Bronchial epithelial cell (primary cell): ENCODE results near the gene C12orf57. TPM values are rescaled to one million over a fixed set of nuclear protein-coding genes. Genes with fewer than 3 reads are reported as not detected.

ENCODE experiments used
- DNase-seq: peaks from one replicate; pipeline ENCODE4 v3.0.0-alpha.2; 2010; ENCODE audit warnings: low read depth
- FAIRE-seq: peaks from 2 replicates; lab custom pipeline; 2011; peaks lifted over from hg19 to GRCh38; lab: Jason Lieb, UNC
- H3K27me3 ChIP-seq: 2 replicates; pipeline ENCODE4 v1.5.1; 2011; ENCODE audit warnings: low read length; ENCODE audit not compliant: control insufficient read depth, insufficient read depth
- H3K36me3 ChIP-seq: 2 replicates; pipeline ENCODE4 v1.5.1; 2011; ENCODE audit warnings: low read length; ENCODE audit not compliant: control insufficient read depth, insufficient read depth
- H3K4me3 ChIP-seq: 2 replicates; pipeline ENCODE4 v1.5.1; 2011; ENCODE audit warnings: mild to moderate bottlenecking, low read depth, low read length, control low read depth
- CTCF ChIP-seq: IDR thresholded peaks from 2 replicates; pipeline ENCODE4 v1.5.1; 2011; ENCODE audit warnings: mild to moderate bottlenecking, moderate library complexity, low read length, control low read depth, inconsistent platforms; ENCODE audit not compliant: insufficient read depth, severe bottlenecking
- total RNA-seq: library from RNA; depleted of rRNA; stranded (reverse); fragments of >200 nt; gene quantifications from 2 replicates; pipeline ENCODE4 v1.2.1, GENCODE V29; 2014

The C12orf57 gene
- total RNA-seq, 1 donor from 2014 or later: 161 TPM

DNA sequence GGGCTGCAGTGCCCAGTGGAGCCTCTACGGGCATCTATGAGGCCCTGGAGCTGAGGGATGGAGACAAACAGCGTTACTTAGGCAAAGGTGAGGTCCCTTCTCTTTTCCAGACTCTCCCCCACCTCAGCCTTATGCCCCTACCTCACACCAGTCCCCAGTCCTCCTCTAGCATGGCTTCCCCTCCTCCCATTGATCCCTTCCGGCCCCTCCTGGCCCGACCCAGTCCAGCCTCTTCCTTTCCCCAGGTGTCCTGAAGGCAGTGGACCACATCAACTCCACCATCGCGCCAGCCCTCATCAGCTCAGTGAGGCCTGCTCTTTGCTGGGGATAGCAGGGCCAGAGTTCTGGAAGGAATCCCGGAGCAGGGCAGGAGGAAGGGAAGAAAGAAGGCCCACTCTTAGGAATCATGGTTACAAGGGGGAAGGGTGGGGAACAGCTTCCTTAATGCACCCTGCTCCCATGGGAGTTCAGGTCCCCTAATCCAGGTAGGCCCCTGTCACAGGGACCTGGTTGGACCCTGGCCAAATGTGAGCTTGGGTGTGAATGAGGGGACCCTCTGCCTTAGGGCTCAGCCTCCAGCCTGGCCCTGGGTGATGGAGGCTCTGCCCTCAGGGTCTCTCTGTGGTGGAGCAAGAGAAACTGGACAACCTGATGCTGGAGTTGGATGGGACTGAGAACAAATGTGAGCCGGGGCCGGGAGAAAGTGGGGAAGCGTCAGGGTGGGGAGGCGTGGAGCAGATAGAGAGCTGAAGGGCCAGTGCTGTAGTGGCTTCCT lies 27.2 kb upstream of the C12orf57 start:
- Histone ChIP-seq H3K4me3 (no peak overlapping the region), H3K36me3 (peaks cover 4% of the 10 kb centered on the region), H3K27me3 (peaks cover 2% of the 10 kb centered on the region)
- DNase-seq (no peak), FAIRE-seq (no peak)
- TF ChIP-seq CTCF: no peak

GRCh38 chr12:6917491-6918231 lies 26.2 kb upstream of the C12orf57 start:
- FAIRE-seq (no peak), DNase-seq (no peak)
- peaks cover 4% of the 10 kb centered on the region for H3K36me3 ChIP-seq
- TF ChIP-seq CTCF: no peak
- no peak overlapping the region for H3K4me3 ChIP-seq
- peaks cover 2% of the 10 kb centered on the region for H3K27me3 ChIP-seq

- peak; percentile 87 for DNase-seq
- Histone ChIP-seq H3K4me3 (no peak overlapping the region), H3K36me3 (peaks cover 4% of the 10 kb centered on the region), H3K27me3 (no peaks in the 10 kb centered on the region)
- TF ChIP-seq CTCF: no peak
- peak; percentile 36 for FAIRE-seq
Observed at GRCh38 chr12:6919588-6919987, 24.2 kb upstream of the C12orf57 start.

DNA sequence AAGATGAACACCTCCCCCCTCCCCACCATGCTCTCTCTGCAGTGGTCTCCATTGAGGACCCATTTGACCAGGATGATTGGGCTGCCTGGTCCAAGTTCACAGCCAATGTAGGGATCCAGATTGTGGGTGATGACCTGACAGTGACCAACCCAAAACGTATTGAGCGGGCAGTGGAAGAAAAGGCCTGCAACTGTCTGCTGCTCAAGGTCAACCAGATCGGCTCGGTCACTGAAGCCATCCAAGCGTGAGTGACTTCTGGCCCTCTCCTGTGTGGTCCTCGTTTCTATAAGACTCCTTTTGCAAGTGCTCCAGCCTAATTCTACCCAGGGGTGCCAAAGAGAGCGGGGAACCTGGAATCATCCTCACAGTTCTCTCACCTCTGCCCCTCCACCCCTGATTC lies 22.3 kb upstream of the C12orf57 start:
- no peak for FAIRE-seq
- Histone ChIP-seq H3K4me3 (no peak overlapping the region), H3K36me3 (peaks cover 4% of the 10 kb centered on the region), H3K27me3 (no peaks in the 10 kb centered on the region)
- no peak for TF ChIP-seq CTCF
- no peak for DNase-seq

DNA sequence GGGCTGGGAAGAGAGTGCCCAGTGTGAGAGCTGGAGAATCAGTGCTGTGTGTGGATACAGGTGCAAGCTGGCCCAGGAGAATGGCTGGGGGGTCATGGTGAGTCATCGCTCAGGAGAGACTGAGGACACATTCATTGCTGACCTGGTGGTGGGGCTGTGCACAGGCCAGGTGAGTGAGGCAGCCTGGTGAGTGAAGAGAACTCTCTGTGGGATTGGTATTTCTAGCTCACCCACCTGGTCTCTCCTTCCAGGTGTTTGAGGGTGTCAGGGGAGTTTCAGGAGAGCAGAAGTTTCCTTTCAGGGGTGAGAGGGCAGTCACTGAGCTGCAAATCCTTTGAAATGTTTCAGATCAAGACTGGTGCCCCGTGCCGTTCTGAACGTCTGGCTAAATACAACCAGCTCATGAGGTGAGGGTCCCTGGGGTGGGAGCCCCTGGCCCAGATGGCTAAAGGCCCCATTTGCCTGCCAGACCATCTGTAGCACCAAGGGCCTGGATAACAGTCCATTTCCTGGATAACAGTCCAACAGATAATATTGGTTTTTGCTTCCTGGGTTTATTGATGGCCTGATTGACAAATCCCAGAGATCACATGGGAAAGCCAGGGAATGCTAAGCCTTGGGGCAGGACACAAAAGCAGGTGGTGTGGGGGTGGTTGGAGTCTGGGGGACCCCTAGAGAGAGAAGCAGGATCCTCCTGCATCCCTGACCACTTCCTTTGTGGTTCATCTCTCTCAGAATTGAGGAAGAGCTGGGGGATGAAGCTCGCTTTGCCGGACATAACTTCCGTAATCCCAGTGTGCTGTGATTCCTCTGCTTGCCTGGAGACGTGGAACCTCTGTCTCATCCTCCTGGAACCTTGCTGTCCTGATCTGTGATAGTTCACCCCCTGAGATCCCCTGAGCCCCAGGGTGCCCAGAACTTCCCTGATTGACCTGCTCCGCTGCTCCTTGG lies 21.6 kb upstream of the C12orf57 start:
- no peaks in the 10 kb centered on the region for H3K27me3 ChIP-seq
- no peak overlapping the region for H3K4me3 ChIP-seq
- DNase-seq: no peak
- no peak for FAIRE-seq
- TF ChIP-seq CTCF: no peak
- H3K36me3 ChIP-seq: peaks cover 2% of the 10 kb centered on the region
